ENCODE measurements around the gene C2orf80. TPM values are rescaled to one million over a fixed set of nuclear protein-coding genes. Genes with fewer than 3 reads are reported as not detected.

Gene C2orf80
- polyA plus RNA-seq, 1 experiment, result not detected

- no peak for DNase-seq (ENCODE audit: low read depth, low spot score)
- Histone ChIP-seq H3K27me3 (ENCODE audit: control insufficient read depth, insufficient read depth, low read length) (peaks cover 12% of the 10 kb centered on the region), H3K4me3 (ENCODE audit: low read depth, low read length) (no peak overlapping the region), H3K9me3 (ENCODE audit: control insufficient read depth, insufficient read depth, low read length) (no peaks in the 10 kb centered on the region), H3K27ac (ENCODE audit: low read depth, low read length) (no peak overlapping the region)
- ChIA-PET POLR2A (no interaction called here), CTCF (interaction anchor here (0.9 to 2.2 kb wide), 2 partner anchors 11 to 67 kb away, joined by 3 to 19 read pairs; no protein-coding TSS in a partner anchor)
- no peak for TF ChIP-seq CTCF (IDR thresholded peaks at IDR 0.05; ENCODE audit: low read depth, low read length)
Observed at GRCh38 chr2:208186893-208187292, 2.9 kb downstream of the C2orf80 start.

GRCh38 chr2:208186465-208186864 is 3.4 kb downstream of the C2orf80 start:
- CTCF ChIA-PET, result interaction anchor here (0.9 to 2.2 kb wide), 2 partner anchors 11 to 67 kb away, joined by 3 to 19 read pairs; no protein-coding TSS in a partner anchor
- Histone ChIP-seq H3K4me3 (ENCODE audit: low read depth, low read length) (no peak overlapping the region), H3K9me3 (ENCODE audit: control insufficient read depth, insufficient read depth, low read length) (no peaks in the 10 kb centered on the region), H3K27me3 (ENCODE audit: control insufficient read depth, insufficient read depth, low read length) (peaks cover 12% of the 10 kb centered on the region), H3K27ac (ENCODE audit: low read depth, low read length) (no peak overlapping the region)
- POLR2A ChIA-PET, result no interaction called here
- no peak for DNase-seq (ENCODE audit: low read depth, low spot score)
- TF ChIP-seq CTCF (IDR thresholded peaks at IDR 0.05; ENCODE audit: low read depth, low read length), result no peak

DNA sequence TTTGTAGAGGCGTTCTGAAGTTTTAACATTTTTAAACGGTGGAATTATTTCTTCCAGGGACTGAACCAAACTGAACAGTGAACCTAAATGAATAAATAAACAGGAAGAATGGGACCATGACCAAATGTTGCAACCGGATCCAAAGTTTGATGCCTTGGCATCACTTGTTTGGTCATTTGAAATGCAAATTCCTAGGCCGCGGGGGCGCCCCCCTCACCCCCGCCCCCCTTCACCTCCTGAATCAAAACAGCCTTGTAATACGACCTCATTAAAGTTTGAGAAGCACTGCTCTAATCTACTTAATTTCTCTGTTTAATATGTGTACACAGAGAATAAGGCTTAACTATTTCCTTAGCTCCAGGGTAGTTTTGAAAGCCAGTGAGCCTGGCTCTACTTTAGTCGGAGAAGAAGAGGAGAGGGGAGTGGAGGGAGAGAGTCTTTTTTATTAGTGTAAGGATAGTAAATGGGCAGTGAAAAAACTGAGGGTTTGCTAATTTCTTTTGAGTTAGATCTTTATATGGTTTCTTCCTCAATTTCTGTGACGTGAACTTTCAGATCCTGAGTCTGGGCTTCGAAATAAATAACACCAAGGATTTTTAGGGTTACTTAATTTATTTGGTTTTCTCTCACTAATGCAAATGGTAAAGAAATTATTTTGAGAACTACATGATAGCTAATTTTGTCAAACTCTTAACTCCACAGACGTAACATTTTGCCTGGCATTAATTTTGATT is 5.7 kb downstream of the C2orf80 start:
- ChIA-PET CTCF (interaction anchor here (1.2 kb wide), 1 partner anchor 9 kb away, joined by 5 read pairs; no protein-coding TSS in a partner anchor), POLR2A (no interaction called here)
- Histone ChIP-seq H3K27me3 (ENCODE audit: control insufficient read depth, insufficient read depth, low read length) (peaks cover 12% of the 10 kb centered on the region), H3K9me3 (ENCODE audit: control insufficient read depth, insufficient read depth, low read length) (no peaks in the 10 kb centered on the region), H3K27ac (ENCODE audit: low read depth, low read length) (no peak overlapping the region), H3K4me3 (ENCODE audit: low read depth, low read length) (no peak overlapping the region)
- DNase-seq (ENCODE audit: low read depth, low spot score), result no peak
- TF ChIP-seq CTCF (IDR thresholded peaks at IDR 0.05; ENCODE audit: low read depth, low read length), result no peak

DNA sequence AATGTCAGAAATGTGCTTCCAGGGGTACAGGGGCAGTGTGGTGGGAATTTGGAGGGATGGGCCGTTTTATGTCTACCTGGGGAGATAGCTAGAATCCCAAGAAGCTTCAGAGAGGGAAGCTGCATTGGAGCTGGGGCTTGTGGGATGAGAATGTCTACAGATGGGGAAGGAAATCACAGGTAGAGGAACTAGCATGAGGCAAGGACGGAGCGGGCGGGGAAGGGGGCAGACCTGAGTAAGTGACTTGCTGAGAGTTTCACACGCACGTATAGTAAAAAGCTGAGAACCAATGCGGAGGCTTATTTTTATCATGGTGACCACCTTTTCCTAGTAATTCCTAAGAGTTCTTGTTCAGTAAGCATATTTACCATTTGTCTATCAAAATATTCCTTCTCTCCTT is 6.3 kb downstream of the C2orf80 start:
- Histone ChIP-seq H3K4me3 (ENCODE audit: low read depth, low read length) (no peak overlapping the region), H3K27me3 (ENCODE audit: control insufficient read depth, insufficient read depth, low read length) (peaks cover 12% of the 10 kb centered on the region), H3K27ac (ENCODE audit: low read depth, low read length) (no peak overlapping the region), H3K9me3 (ENCODE audit: control insufficient read depth, insufficient read depth, low read length) (no peaks in the 10 kb centered on the region)
- POLR2A ChIA-PET, result no interaction called here
- DNase-seq (ENCODE audit: low read depth, low spot score), result no peak
- CTCF ChIA-PET, result interaction anchor here (1.2 kb wide), 1 partner anchor 8 kb away, joined by 5 read pairs; no protein-coding TSS in a partner anchor
- TF ChIP-seq CTCF (IDR thresholded peaks at IDR 0.05; ENCODE audit: low read depth, low read length), result no peak

DNA sequence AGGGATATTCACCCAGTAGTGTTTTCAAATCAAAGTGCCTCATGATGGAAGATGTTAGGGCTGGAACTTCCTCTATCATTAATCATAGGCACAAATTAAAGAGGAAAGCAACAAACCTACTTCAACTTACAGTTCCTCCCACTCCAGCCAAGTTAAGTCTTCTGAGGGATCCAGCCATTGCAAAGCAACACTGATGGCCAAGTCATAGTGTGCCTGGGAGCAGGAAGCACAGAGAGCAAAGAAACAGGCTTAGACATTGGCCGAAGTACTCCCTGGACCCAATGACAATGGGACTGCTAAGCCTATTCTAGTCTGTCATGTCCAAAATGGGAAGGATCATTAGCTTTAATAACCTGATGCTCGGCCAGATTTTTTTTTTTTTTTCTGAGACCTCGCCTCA is 7.0 kb downstream of the C2orf80 start:
- Histone ChIP-seq H3K27ac (ENCODE audit: low read depth, low read length) (no peak overlapping the region), H3K9me3 (ENCODE audit: control insufficient read depth, insufficient read depth, low read length) (no peaks in the 10 kb centered on the region), H3K4me3 (ENCODE audit: low read depth, low read length) (no peak overlapping the region), H3K27me3 (ENCODE audit: control insufficient read depth, insufficient read depth, low read length) (peaks cover 12% of the 10 kb centered on the region)
- CTCF ChIA-PET, result interaction anchor here (1.2 kb wide), 1 partner anchor 8 kb away, joined by 5 read pairs; no protein-coding TSS in a partner anchor
- POLR2A ChIA-PET, result no interaction called here
- no peak for DNase-seq (ENCODE audit: low read depth, low spot score)
- TF ChIP-seq CTCF (IDR thresholded peaks at IDR 0.05; ENCODE audit: low read depth, low read length), result no peak

Data from AG04450 (cell line).